HG02973 (cell line): ENCODE measurements around the gene CYP26A1.

Source experiments
- ATAC-seq: cut with Tn5 transposase; IDR thresholded peaks from one replicate; pipeline ENCODE4 v1.9.1; 2021; ENCODE audit warnings: moderate library complexity; ENCODE audit not compliant: unreplicated experiment

CYP26A1 gene, protein sequence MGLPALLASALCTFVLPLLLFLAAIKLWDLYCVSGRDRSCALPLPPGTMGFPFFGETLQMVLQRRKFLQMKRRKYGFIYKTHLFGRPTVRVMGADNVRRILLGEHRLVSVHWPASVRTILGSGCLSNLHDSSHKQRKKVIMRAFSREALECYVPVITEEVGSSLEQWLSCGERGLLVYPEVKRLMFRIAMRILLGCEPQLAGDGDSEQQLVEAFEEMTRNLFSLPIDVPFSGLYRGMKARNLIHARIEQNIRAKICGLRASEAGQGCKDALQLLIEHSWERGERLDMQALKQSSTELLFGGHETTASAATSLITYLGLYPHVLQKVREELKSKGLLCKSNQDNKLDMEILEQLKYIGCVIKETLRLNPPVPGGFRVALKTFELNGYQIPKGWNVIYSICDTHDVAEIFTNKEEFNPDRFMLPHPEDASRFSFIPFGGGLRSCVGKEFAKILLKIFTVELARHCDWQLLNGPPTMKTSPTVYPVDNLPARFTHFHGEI

DNA sequence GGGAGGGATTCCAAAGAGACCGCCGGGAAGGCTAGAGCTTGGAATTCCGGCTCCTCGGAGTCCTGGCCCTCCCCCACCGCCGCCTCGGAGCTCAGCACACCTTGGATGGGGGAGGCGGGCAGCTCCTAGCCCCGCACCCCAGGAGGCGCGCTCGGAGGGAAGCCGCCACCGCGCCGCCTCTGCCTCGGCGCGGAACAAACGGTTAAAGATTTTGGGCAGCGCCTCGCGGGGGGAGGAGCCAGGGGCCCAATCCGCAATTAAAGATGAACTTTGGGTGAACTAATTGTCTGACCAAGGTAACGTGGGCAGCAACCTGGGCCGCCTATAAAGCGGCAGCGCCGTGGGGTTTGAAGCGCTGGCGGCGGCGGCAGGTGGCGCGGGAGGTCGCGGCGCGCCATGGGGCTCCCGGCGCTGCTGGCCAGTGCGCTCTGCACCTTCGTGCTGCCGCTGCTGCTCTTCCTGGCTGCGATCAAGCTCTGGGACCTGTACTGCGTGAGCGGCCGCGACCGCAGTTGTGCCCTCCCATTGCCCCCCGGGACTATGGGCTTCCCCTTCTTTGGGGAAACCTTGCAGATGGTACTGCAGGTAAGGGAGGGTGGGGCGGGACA, at the start of gene CYP26A1:
Gene CYP26A1 (plus strand): TSS at position 355 of the 608 bp plus-strand sequence. CDS start 42 bp downstream, at position 397.
- ATAC-seq = no peak

GRCh38 chr10:93026072-93026471, 47.6 kb upstream of the CYP26A1 start:
- ATAC-seq = no peak

GRCh38 chr10:93027508-93027907, 46.2 kb upstream of the CYP26A1 start:
- ATAC-seq = no peak

DNA sequence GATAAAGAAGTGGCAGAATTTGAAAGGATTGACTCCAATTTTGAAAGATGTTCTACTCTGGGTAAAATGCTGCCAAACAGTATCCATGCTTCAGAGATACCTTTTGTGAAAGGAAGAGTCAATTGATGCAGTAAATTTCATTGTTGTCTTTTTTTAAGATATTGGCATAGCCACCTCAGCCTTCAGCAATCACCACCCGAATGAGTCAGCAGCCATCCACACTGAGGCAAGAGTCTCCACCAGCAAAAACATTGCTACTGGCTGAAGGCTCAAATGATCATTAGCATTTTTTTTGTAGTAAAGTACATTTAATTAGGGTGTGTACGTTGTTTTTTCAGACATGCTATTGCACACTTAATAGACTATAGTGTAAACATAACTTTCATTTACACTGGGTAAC, 44.8 kb upstream of the CYP26A1 start:
- ATAC-seq = no peak

DNA sequence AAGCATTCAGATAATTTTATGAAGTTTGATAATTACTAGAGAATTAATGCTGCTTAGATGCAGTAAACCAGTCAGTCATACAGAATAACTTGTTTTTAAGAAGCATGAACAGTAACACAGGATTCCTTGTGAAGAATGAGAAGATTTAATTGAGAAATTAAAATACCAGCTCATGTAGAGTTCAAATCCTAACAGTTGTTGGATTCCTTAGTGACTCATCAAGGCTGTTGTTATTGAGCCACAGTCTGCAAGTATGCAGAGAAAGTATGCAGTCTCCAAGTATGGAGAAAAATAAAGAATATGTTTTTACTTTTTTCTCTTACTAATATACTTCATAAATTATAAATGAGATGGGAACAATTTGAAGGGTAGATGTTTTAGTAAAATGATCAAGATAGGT, 43.3 kb upstream of the CYP26A1 start:
- no peak for ATAC-seq

DNA sequence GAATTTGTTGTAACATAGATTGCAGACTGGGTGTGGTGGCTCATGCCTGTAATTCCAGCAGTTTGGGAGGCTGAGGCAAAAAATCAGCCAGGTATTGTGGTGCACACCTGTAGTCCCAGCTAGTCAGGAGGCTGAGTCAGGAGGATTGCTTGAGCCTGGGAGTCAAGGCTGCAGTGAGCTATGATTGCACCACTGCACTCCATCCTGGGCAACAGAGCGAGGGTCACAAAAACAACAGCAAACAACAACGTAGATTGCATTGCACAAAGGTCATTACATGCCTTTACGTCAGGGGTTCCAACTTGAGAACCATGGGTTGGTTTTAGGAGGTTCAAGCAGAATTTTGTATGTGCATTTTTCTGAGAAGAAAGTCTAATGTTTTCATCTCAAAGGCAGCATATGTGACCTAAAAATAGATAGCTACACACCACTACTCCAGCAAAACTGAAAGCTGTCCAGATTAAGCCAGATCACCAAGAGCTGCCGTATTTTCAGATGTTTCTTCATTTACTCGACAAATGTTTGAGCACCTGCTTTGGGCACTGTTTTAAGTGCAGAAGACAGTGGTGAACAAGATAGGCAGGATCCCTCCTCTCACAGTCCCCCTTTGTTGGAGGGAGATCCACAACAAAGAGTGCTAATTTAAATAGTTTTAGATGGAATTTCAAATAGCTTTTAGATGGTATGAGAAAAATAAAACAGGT, 41.4 kb upstream of the CYP26A1 start:
- ATAC-seq = no peak

DNA sequence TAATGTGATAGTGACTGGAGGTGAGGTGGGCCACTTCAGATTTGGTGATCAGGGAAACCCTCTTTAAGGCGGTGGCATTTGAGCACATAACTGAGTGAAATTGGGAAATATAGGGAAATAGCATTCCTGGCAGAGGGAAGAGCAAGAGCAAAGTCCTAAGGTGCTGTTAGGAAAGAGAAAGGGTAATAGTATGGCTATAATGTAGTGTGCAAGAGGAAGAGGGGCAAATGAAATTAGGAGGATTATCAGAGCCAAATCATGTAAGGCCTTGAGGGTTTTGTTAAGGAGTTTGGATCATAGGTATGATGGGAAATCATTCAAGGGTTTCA, 40.9 kb upstream of the CYP26A1 start:
- ATAC-seq = no peak

GRCh38 chr10:93034426-93034825, 39.3 kb upstream of the CYP26A1 start:
- ATAC-seq = no peak

GRCh38 chr10:93039110-93039509, 34.6 kb upstream of the CYP26A1 start:
- no peak for ATAC-seq

GRCh38 chr10:93039721-93040120, 34.0 kb upstream of the CYP26A1 start:
- no peak for ATAC-seq

- ATAC-seq = no peak
These were observed 19.2 kb upstream of the CYP26A1 start for GRCh38 chr10:93054486-93054885.

- no peak for ATAC-seq
These were observed 15.6 kb upstream of the CYP26A1 start for GRCh38 chr10:93058139-93058538.

DNA sequence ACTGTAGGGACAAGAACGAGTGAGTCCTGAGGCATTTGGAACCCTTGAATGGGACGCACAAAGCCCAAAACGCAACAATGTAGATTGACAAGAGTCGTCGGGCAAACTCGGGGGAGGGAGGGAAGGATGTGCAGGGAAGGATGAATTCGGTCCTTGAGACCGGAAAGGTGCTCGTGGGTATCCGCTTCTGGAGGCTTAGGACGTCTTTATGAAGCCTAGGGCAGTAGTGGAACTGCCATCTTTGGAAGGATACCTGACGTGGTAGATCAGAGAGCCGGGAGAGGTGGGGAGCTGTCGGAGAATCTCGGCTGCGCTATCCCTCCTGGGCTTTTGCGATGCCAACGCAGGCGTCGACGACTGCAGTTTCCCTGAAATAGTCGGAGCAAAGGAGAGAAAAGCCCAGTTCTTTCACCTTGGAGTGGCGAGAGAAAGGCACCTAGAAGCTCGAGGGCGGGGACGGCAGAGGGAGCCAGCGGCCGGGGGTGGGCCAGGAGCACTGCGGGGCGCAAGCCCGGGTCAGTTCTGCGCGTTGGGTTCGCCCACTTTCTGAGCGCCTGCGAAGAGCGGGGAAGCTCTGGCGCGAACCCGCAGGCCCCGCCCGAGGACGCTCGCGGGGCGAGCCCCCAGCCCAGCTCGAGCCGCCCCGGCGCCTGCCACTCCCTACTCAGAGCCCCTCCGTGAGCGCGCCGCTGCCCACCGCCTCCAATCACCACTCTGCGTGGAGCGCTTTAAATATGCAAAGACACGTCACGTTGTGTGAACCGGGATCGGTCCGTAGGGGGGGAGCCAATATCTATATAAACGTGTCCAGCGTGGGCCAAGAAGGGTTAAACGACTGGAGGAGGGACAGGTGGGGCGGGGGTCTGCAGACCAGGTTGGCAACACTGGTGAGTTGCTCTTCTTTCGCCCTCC, 13.5 kb upstream of the CYP26A1 start, which contains the start of gene CYP26C1:
Gene CYP26C1 (plus strand): TSS at position 824 of the 912 bp plus-strand sequence. CDS start 466 bp downstream, outside the sequence.
- no peak for ATAC-seq

GRCh38 chr10:93060887-93061593, 12.7 kb upstream of the CYP26A1 start:
- no peak for ATAC-seq

- ATAC-seq = no peak
These were observed 11.8 kb upstream of the CYP26A1 start for GRCh38 chr10:93061594-93062513.

GRCh38 chr10:93062514-93063143, 11.1 kb upstream of the CYP26A1 start:
- ATAC-seq = no peak

DNA sequence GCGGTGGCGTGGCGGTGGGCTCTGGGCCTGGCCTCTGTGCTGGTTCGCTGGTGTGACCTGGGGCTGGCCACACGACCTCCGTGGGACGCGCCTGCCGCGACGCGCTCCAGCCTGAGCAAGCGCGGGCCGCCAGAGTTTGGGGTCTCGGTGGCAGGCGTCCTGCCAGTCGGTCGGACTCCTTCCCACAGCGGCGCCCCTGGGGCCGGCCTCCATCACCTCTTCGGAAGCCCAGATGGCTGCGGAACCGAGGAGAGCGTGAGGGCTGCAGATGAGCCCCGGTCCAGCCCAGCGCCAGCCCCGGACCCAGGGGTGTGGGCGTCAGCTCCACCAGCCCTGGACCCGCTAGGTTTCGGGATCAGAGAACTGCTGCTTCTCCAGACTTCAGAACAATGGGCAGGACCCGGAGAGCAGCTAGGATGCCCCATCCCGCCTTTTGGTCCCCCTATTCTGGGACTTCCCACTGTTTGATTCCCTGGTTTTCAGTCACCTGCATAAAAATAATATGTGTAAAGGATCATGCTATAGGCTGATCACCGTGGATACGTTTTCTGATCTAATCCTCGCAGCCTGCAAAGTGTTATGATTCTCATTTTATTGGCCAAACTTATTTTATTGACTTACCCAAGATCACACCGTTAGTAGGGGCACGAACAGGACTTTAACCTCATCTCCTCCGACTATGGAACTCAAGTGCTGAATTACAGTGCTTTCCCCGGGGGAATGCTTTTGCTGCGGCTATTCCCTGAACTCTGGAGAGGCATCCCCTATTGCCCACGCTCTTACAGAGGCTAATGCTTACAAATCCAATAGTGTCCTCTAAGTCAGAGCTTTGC, 10.3 kb upstream of the CYP26A1 start:
- ATAC-seq = no peak
